OCI-LY1 (cell line): Measurements from ENCODE around the gene ELF2.

Experiments
- EZH2 ChIP-seq: fragments of 200-600 bp; sonication (generic), shearing (Covaris generic); IDR thresholded peaks from 2 replicates; pipeline ENCODE4 v1.8.0; 2017; ENCODE audit warnings: borderline replicate concordance, mixed run types, mild to moderate bottlenecking, antibody characterized with exemption, low read length, moderate library complexity, mixed read lengths
- TF ChIP-seq, protein P1 (sequence below): fragments of 200-600 bp; sonication (generic), shearing (Covaris generic); IDR thresholded peaks from 2 replicates; pipeline ENCODE4 v1.5.1; 2017; ENCODE audit warnings: mild to moderate bottlenecking, antibody characterized with exemption, low read length, moderate library complexity, mixed read lengths

DNA sequence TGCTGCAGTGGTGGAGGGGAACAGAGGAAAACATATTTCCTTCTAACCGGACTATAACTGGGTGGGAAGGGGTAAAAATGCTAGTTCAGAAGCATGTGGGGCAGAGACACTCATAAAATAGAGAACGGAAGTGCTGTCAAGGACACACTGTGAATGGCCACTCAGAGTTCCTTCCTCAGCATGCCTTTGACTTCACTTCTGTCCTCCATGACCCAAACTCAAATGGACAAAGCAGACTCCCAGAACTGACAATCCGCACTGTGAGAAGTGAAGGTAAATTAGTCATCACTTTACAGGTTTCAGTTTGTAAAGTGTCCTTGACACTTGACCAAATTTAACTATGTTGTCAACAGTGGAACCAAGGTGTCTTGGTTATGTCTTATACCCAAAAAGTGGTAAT is 30.2 kb upstream of the ELF2 start:
- no peak for TF ChIP-seq EZH2
- TF ChIP-seq, protein P1, sequence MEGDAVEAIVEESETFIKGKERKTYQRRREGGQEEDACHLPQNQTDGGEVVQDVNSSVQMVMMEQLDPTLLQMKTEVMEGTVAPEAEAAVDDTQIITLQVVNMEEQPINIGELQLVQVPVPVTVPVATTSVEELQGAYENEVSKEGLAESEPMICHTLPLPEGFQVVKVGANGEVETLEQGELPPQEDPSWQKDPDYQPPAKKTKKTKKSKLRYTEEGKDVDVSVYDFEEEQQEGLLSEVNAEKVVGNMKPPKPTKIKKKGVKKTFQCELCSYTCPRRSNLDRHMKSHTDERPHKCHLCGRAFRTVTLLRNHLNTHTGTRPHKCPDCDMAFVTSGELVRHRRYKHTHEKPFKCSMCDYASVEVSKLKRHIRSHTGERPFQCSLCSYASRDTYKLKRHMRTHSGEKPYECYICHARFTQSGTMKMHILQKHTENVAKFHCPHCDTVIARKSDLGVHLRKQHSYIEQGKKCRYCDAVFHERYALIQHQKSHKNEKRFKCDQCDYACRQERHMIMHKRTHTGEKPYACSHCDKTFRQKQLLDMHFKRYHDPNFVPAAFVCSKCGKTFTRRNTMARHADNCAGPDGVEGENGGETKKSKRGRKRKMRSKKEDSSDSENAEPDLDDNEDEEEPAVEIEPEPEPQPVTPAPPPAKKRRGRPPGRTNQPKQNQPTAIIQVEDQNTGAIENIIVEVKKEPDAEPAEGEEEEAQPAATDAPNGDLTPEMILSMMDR: no peak
